Measurements from ENCODE around the gene JAZF1. TPM values are rescaled to one million over a fixed set of nuclear protein-coding genes. Genes with fewer than 3 reads are reported as not detected.

The JAZF1 gene
- total and polyA plus RNA-seq, 2 donors (not counting 1 experiment from before 2014, with no cell fraction given), result 14.0 to 38.6 TPM

GRCh38 chr7:27916372-27916771 is 264.2 kb downstream of the JAZF1 start:
- ATAC-seq (ENCODE audit: low read depth), result no peak
- WGBS (ENCODE audit: insufficient coverage), result no CpG with 5 or more reads among the region's 1 CpG

GRCh38 chr7:27914409-27914808 is 266.2 kb downstream of the JAZF1 start:
- WGBS (ENCODE audit: insufficient coverage), result 100% methylated on average over 2 of the region's 3 CpGs
- H3K4me3 ChIP-seq (ENCODE audit: control extremely low read depth in 1 of 5, extremely low read depth in 1 of 5, insufficient read depth in 1 of 5, low read depth in 2 of 5, low read length in 4 of 5), result no peak overlapping the region
- Mint-ChIP-seq H3K4me1 (peaks cover 18% of the 10 kb centered on the region), H3K27ac (no peak overlapping the region), H3K27me3 (no peaks in the 10 kb centered on the region), H3K9me3 (ENCODE audit: insufficient read depth) (no peaks in the 10 kb centered on the region), H3K4me3 (no peak overlapping the region)
- DNase-seq, result no peak
- intact Hi-C loops (cut with micrococcal nuclease), result no loop called here
- no peak overlapping the region for H3K9ac ChIP-seq (ENCODE audit: low read length)
- H3K79me2 ChIP-seq (ENCODE audit: control insufficient read depth, insufficient read depth, low read length), result peaks cover 55% of the 10 kb centered on the region
- H3K9me3 ChIP-seq (ENCODE audit: control extremely low read depth in 1 of 3, control insufficient read depth in 2 of 3, insufficient read depth in 1 of 3, low read length in 2 of 3), result no peaks in the 10 kb centered on the region
- no peaks in the 10 kb centered on the region for H3K27me3 ChIP-seq (replicated peaks in 1 of 4; ENCODE audit: control extremely low read depth in 1 of 4, control insufficient read depth in 3 of 4, insufficient read depth in 4 of 4, low read length in 3 of 4)
- peaks cover 62% of the 10 kb centered on the region for H4K20me1 ChIP-seq (ENCODE audit: control insufficient read depth, insufficient read depth, low read length, poor library complexity, severe bottlenecking)
- no peak for ATAC-seq (ENCODE audit: low read depth)
- H2AFZ ChIP-seq (ENCODE audit: insufficient read depth, low read depth, low read length, poor library complexity, severe bottlenecking), result no peak overlapping the region
- ChIA-PET CTCF (no interaction called here), POLR2A (no interaction called here)
- TF ChIP-seq CTCF (IDR thresholded peaks at IDR 0.05), result no peak
- TF ChIP-seq EZH2 (IDR thresholded peaks at IDR 0.05; ENCODE audit: borderline replicate concordance, insufficient read depth, low read depth, low read length, poor library complexity, severe bottlenecking), result no peak
- H3K36me3 ChIP-seq (replicated peaks in 1 of 2; ENCODE audit: control extremely low read depth in 1 of 2, control insufficient read depth in 1 of 2, extremely low read depth in 1 of 2, insufficient read depth in 2 of 2, low read length in 1 of 2), result no peaks in the 10 kb centered on the region
- peaks cover 8 to 10% of the 10 kb centered on the region in 2 donors for H3K4me1 ChIP-seq (ENCODE audit: control insufficient read depth in 2 of 2, insufficient read depth in 2 of 2, low read length in 2 of 2)
- no peak overlapping the region for H3K4me2 ChIP-seq (replicated peaks; ENCODE audit: low read depth, low read length, poor library complexity, severe bottlenecking)
- H3K27ac ChIP-seq (ENCODE audit: low read length in 2 of 2), result no peak overlapping the region

More at GRCh38 chr7:27916372-27916771, 264.2 kb downstream of the JAZF1 start:
- Mint-ChIP-seq H3K4me3 (no peak overlapping the region), H3K27ac (no peak overlapping the region), H3K4me1 (peaks cover 30% of the 10 kb centered on the region), H3K9me3 (ENCODE audit: insufficient read depth) (no peaks in the 10 kb centered on the region), H3K27me3 (no peaks in the 10 kb centered on the region)
- H3K36me3 ChIP-seq (replicated peaks in 1 of 2; ENCODE audit: control extremely low read depth in 1 of 2, control insufficient read depth in 1 of 2, extremely low read depth in 1 of 2, insufficient read depth in 2 of 2, low read length in 1 of 2), result no peaks in the 10 kb centered on the region
- H3K27me3 ChIP-seq (replicated peaks in 1 of 4; ENCODE audit: control extremely low read depth in 1 of 4, control insufficient read depth in 3 of 4, insufficient read depth in 4 of 4, low read length in 3 of 4), result no peaks in the 10 kb centered on the region
- H3K27ac ChIP-seq (ENCODE audit: low read length in 2 of 2), result no peak overlapping the region
- H3K9me3 ChIP-seq (ENCODE audit: control extremely low read depth in 1 of 3, control insufficient read depth in 2 of 3, insufficient read depth in 1 of 3, low read length in 2 of 3), result no peaks in the 10 kb centered on the region
- H2AFZ ChIP-seq (ENCODE audit: insufficient read depth, low read depth, low read length, poor library complexity, severe bottlenecking), result no peak overlapping the region
- intact Hi-C loops (cut with micrococcal nuclease), result no loop called here
- TF ChIP-seq EZH2 (IDR thresholded peaks at IDR 0.05; ENCODE audit: borderline replicate concordance, insufficient read depth, low read depth, low read length, poor library complexity, severe bottlenecking) (no peak), CTCF (IDR thresholded peaks at IDR 0.05) (no peak)
- peaks cover 13 to 14% of the 10 kb centered on the region in 2 donors for H3K4me1 ChIP-seq (ENCODE audit: control insufficient read depth in 2 of 2, insufficient read depth in 2 of 2, low read length in 2 of 2)
- no peak for DNase-seq
- no peak overlapping the region for H3K9ac ChIP-seq (ENCODE audit: low read length)
- ChIA-PET POLR2A (no interaction called here), CTCF (interaction anchor here (1.2 to 7.0 kb wide), 2 partner anchors 12 to 720 kb away, joined by 3 to 51 read pairs; no protein-coding TSS in a partner anchor)
- peaks cover 67% of the 10 kb centered on the region for H3K79me2 ChIP-seq (ENCODE audit: control insufficient read depth, insufficient read depth, low read length)
- H4K20me1 ChIP-seq (ENCODE audit: control insufficient read depth, insufficient read depth, low read length, poor library complexity, severe bottlenecking), result peaks cover 69% of the 10 kb centered on the region
- no peak overlapping the region for H3K4me2 ChIP-seq (replicated peaks; ENCODE audit: low read depth, low read length, poor library complexity, severe bottlenecking)
- H3K4me3 ChIP-seq (ENCODE audit: control extremely low read depth in 1 of 5, extremely low read depth in 1 of 5, insufficient read depth in 1 of 5, low read depth in 2 of 5, low read length in 4 of 5), result no peak overlapping the region

All from B cell (primary cell).